Endothelial cell of umbilical vein (primary cell): ENCODE measurements around the gene NRCAM.

Source experiments
- EZH2 ChIP-seq: IDR thresholded peaks from 2 replicates; pipeline ENCODE4 v1.6.1; 2012; ENCODE audit warnings: borderline replicate concordance, low read depth, mild to moderate bottlenecking, moderate library complexity, low read length, inconsistent platforms; ENCODE audit not compliant: severe bottlenecking
- MYC ChIP-seq: IDR thresholded peaks from one replicate; pipeline ENCODE4 v1.6.1; 2011; ENCODE audit warnings: mild to moderate bottlenecking, low read depth, low read length
- POLR2AphosphoS5 ChIP-seq: IDR thresholded peaks from 2 replicates; pipeline ENCODE4 v1.6.1; 2012; ENCODE audit warnings: low read depth, mild to moderate bottlenecking, control low read depth, low read length, moderate library complexity; ENCODE audit not compliant: insufficient read depth
- TF ChIP-seq, protein P1 (sequence below), 2 donors: IDR thresholded peaks; 1 replicate in 1 of 2; 2 replicates in 1 of 2; pipeline ENCODE4 v1.5.1; 2011; ENCODE audit warnings: low read length in 2 of 2, mild to moderate bottlenecking in 2 of 2, moderate library complexity in 2 of 2, control low read depth in 1 of 2, inconsistent platforms in 1 of 2, low read depth in 1 of 2; ENCODE audit not compliant: insufficient read depth in 1 of 2; ENCODE audit errors: extremely low read depth in 1 of 2
- TF ChIP-seq, protein P2 (sequence below): IDR thresholded peaks from 2 replicates; pipeline ENCODE4 v1.6.1; 2011; ENCODE audit not compliant: insufficient read depth, insufficient read length

DNA sequence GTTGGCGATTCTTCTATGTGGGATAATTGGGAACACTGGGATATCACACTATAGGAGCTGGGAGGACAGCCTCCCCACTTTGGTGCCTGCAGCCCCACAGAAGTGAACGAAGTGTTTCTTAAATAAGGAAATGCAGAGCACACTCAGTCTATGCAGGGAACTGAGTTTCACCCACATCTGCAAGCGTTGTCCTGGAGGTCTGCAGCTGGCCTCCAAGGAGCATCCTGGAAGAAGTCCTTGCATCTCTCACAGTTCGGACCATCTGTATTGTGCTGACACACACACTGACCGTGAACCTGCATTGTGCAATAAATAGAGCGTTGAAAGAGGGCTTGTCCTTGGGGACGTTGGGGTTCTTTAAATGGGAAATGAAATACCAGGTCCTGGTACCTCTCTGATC is 351.9 kb downstream of the NRCAM start:
- TF ChIP-seq, protein P1, sequence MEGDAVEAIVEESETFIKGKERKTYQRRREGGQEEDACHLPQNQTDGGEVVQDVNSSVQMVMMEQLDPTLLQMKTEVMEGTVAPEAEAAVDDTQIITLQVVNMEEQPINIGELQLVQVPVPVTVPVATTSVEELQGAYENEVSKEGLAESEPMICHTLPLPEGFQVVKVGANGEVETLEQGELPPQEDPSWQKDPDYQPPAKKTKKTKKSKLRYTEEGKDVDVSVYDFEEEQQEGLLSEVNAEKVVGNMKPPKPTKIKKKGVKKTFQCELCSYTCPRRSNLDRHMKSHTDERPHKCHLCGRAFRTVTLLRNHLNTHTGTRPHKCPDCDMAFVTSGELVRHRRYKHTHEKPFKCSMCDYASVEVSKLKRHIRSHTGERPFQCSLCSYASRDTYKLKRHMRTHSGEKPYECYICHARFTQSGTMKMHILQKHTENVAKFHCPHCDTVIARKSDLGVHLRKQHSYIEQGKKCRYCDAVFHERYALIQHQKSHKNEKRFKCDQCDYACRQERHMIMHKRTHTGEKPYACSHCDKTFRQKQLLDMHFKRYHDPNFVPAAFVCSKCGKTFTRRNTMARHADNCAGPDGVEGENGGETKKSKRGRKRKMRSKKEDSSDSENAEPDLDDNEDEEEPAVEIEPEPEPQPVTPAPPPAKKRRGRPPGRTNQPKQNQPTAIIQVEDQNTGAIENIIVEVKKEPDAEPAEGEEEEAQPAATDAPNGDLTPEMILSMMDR (IDR thresholded peaks at IDR 0.05; ENCODE audit: extremely low read depth in 1 of 2, insufficient read depth in 1 of 2, low read depth in 1 of 2, low read length in 2 of 2), result no peak
- TF ChIP-seq POLR2AphosphoS5, result no peak
- TF ChIP-seq EZH2, result no peak
- TF ChIP-seq, protein P2, sequence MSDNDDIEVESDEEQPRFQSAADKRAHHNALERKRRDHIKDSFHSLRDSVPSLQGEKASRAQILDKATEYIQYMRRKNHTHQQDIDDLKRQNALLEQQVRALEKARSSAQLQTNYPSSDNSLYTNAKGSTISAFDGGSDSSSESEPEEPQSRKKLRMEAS, result no peak
- TF ChIP-seq MYC, result no peak
